GM19452 (cell line): ENCODE data around the gene OR4D2.

Experiments used
- ATAC-seq: cut with Tn5 transposase; IDR thresholded peaks from one replicate; pipeline ENCODE4 v1.9.1; 2021; ENCODE audit not compliant: unreplicated experiment

OR4D2 gene

GRCh38 chr17:58172369-58173071 is 5.7 kb downstream of the OR4D2 start:
- ATAC-seq, result no peak

- ATAC-seq, result no peak
Measured at GRCh38 chr17:58174871-58175270, 8.1 kb downstream of the OR4D2 start.

- no peak for ATAC-seq
Measured at GRCh38 chr17:58176200-58176599, 9.4 kb downstream of the OR4D2 start.

- no peak for ATAC-seq
Measured at GRCh38 chr17:58181796-58182195, 15.0 kb downstream of the OR4D2 start.

GRCh38 chr17:58183514-58183913 is 16.7 kb downstream of the OR4D2 start:
- no peak for ATAC-seq

- no peak for ATAC-seq
Measured at GRCh38 chr17:58184308-58184985, 17.7 kb downstream of the OR4D2 start.

GRCh38 chr17:58184986-58185761 is 18.4 kb downstream of the OR4D2 start:
- ATAC-seq, result no peak

- ATAC-seq, result no peak
Measured at GRCh38 chr17:58186591-58186990, 19.8 kb downstream of the OR4D2 start.

GRCh38 chr17:58187063-58187462 is 20.3 kb downstream of the OR4D2 start:
- no peak for ATAC-seq

GRCh38 chr17:58187675-58188074 is 20.9 kb downstream of the OR4D2 start:
- no peak for ATAC-seq

- no peak for ATAC-seq
Measured at GRCh38 chr17:58189436-58190146, 22.8 kb downstream of the OR4D2 start.

DNA sequence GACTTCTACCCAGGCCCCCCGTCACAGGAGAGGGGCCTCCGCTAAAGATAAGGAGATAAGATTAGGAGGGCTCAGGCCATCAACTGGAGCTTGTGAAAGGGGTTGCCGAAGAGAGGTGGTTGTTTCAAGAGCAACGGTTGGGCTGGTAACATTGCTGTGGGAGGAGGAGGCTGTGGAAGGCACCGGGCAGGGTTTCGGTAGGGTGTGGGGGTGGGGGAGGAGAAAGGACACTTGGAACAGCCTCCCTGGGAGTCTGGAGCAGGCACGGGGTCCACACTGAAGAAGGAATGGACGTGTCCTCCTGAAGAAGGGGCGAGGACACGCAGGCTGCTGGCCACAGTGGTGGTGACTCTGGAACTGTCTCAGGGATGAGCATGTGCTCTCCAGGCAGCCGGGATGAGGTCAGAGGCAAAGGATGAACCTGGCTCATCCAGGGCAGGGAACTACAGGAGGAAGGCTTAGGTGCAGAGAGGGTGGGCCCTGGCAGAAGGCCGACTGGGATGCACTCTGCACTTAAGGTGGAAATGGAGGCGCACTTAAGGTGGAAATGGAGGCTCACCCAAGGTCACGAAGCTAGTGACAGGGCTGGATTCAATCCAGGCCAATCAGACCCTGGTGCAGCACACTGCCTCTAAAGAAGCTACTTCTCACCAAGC is 24.6 kb downstream of the OR4D2 start:
- no peak for ATAC-seq

DNA sequence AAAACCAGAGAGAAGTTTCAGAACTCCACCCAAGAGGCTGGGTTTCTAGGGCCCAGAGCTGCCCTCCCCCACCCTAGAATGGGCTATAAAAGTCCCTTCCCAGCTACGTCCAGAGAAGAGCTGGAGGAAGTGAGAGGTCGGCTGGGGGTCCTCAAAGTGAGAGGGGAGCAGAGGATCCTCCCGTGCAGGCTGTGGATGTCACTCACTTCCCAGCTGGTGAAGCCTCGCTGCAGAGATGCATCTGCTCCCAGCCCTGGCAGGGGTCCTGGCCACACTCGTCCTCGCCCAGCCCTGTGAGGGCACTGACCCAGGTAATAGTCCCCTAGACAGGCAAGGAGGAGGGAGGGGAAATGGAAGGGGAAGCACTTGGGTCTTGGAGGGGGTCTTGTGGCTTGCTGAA is 25.8 kb downstream of the OR4D2 start, which contains the start of gene EPX:
TSS of gene EPX (plus strand) at position 115 of the 400 bp plus-strand sequence. CDS start at position 236, 121 bp downstream.
- no peak for ATAC-seq

GRCh38 chr17:58193641-58194255 is 27.0 kb downstream of the OR4D2 start:
- no peak for ATAC-seq

DNA sequence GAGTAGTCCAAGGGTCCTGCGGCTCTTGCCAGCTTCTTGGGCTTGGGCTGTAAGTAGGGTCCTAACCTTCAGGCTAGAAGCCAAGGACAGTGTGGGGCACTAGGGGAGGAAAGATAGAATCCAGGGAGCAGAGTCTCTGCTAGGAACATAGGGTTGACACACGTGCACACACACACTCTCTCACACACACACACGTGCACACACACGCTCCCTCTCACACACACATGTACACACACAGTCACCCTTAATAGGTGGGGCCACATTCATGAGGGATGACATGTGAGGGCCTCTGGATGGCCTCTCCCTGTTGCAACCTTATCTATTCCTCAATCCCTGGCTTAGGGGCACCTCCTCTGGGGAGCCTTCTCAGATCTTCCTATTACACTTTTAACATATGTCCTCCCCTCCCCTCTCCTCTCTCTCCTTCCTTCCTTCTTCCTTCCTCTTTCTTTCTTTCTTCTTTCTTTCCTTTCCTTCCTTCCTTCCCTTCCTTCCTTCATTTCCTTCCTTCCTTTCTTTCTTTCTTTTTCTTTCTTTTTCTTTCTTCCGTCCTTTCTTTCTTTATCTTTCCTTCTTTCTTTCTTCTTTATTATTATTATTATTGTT is 28.8 kb downstream of the OR4D2 start:
- no peak for ATAC-seq

GRCh38 chr17:58196610-58197009 is 29.8 kb downstream of the OR4D2 start:
- no peak for ATAC-seq

GRCh38 chr17:58200024-58200633 is 33.3 kb downstream of the OR4D2 start:
- ATAC-seq, result no peak

GRCh38 chr17:58202859-58203258 is 36.1 kb downstream of the OR4D2 start:
- ATAC-seq, result no peak

GRCh38 chr17:58204796-58205195 is 38.0 kb downstream of the OR4D2 start:
- no peak for ATAC-seq
